Liver (tissue), 9 donors: ENCODE measurements around the gene MYRFL. TPM values are rescaled to one million over a fixed set of nuclear protein-coding genes. Genes with fewer than 3 reads are reported as not detected.

Experiments
- DNase-seq: peaks from one replicate; pipeline ENCODE4 v3.0.0-alpha.2; 2017; ENCODE audit warnings: low spot score
- H3K27ac ChIP-seq, 2 donors: one replicate each; pipeline ENCODE4 v1.7.0; 2013; ENCODE audit warnings: inconsistent platforms in 2 of 2, low read length in 2 of 2, control low read depth in 1 of 2, low read depth in 1 of 2, mild to moderate bottlenecking in 1 of 2
- H3K27me3 ChIP-seq, 4 donors: one replicate each; pipeline versions ENCODE4 v1.6.1 to v1.7.0; 2013; ENCODE audit warnings: low read length in 3 of 4, inconsistent platforms in 1 of 4, mild to moderate bottlenecking in 1 of 4, moderate library complexity in 1 of 4; ENCODE audit not compliant: control insufficient read depth in 4 of 4, insufficient read depth in 4 of 4
- H3K36me3 ChIP-seq, 4 donors: one replicate each; pipeline versions ENCODE4 v1.6.1 to v1.7.0; 2013; ENCODE audit warnings: low read length in 3 of 4, mild to moderate bottlenecking in 3 of 4, low read depth in 1 of 4, moderate library complexity in 1 of 4; ENCODE audit not compliant: control insufficient read depth in 4 of 4, insufficient read depth in 3 of 4
- H3K4me1 ChIP-seq, 4 donors: one replicate each; pipeline versions ENCODE4 v1.6.1 to v1.7.0; 2013; ENCODE audit warnings: low read length in 3 of 4, mild to moderate bottlenecking in 3 of 4, moderate library complexity in 1 of 4; ENCODE audit not compliant: control insufficient read depth in 4 of 4, insufficient read depth in 4 of 4
- H3K4me3 ChIP-seq, 3 donors: one replicate each; pipeline versions ENCODE4 v1.6.1 to v1.7.0; 2013; ENCODE audit warnings: low read length in 3 of 3, control low read depth in 1 of 3, low read depth in 1 of 3, mild to moderate bottlenecking in 1 of 3
- H3K9ac ChIP-seq, 2 donors: one replicate each; pipeline ENCODE4 v1.7.0; 2013; ENCODE audit warnings: low read length in 2 of 2, mild to moderate bottlenecking in 2 of 2, moderate library complexity in 2 of 2, control low read depth in 1 of 2, low read depth in 1 of 2
- H3K9me3 ChIP-seq, 4 donors: one replicate each; pipeline versions ENCODE4 v1.6.1 to v1.7.0; 2013; ENCODE audit warnings: low read length in 3 of 4; ENCODE audit not compliant: control insufficient read depth in 4 of 4
- EGR1 ChIP-seq, 2 donors: IDR thresholded peaks; 2 replicates each; pipeline ENCODE4 v1.6.1; 2016 to 2018; ENCODE audit warnings: antibody characterized with exemption in 2 of 2, low read depth in 2 of 2
- FOXA1 ChIP-seq: IDR thresholded peaks from 2 replicates; pipeline ENCODE4 v1.6.1; 2016; ENCODE audit warnings: antibody characterized with exemption
- FOXA2 ChIP-seq: IDR thresholded peaks from 2 replicates; pipeline ENCODE4 v1.6.1; 2016; ENCODE audit warnings: antibody characterized with exemption
- GABPA ChIP-seq, 2 donors: IDR thresholded peaks in 1 of 2; conservative IDR thresholded peaks in 1 of 2; 2 replicates each; pipeline ENCODE4 v1.6.1; 2016; ENCODE audit warnings: antibody characterized with exemption in 2 of 2, mild to moderate bottlenecking in 1 of 2, moderate library complexity in 1 of 2
- HNF4A ChIP-seq, 2 donors: conservative IDR thresholded peaks; 2 replicates each; pipeline ENCODE4 v1.6.1; 2016; ENCODE audit warnings: antibody characterized with exemption in 2 of 2, mild to moderate bottlenecking in 2 of 2
- HNF4G ChIP-seq: IDR thresholded peaks from 2 replicates; pipeline ENCODE4 v1.6.1; 2016; ENCODE audit warnings: antibody characterized with exemption
- NR2F2 ChIP-seq: IDR thresholded peaks from 2 replicates; pipeline ENCODE4 v1.6.1; 2016; ENCODE audit warnings: antibody characterized with exemption
- RAD21 ChIP-seq, 2 donors: IDR thresholded peaks; 2 replicates each; pipeline ENCODE4 v1.6.1; 2016; ENCODE audit warnings: antibody characterized with exemption in 2 of 2, mild to moderate bottlenecking in 2 of 2
- TAF1 ChIP-seq: conservative IDR thresholded peaks from 2 replicates; pipeline ENCODE4 v1.6.1; 2016; ENCODE audit warnings: antibody characterized with exemption, mild to moderate bottlenecking
- YY1 ChIP-seq: IDR thresholded peaks from 2 replicates; pipeline ENCODE4 v1.6.1; 2016; ENCODE audit warnings: antibody characterized with exemption, mild to moderate bottlenecking
- WGBS: extraction: QIAGEN DNeasy Blood & Tissue Kit; methylation state at CpG from one replicate; pipeline ENCODE4 v1.1.7; 2013; 5-methylcytosine and 5-hydroxymethylcytosine counted together
- polyA plus RNA-seq, 2 donors: library from polyadenylated mRNA; stranded (reverse) in 1 of 2; unstranded in 1 of 2; fragments of 200-250 nt in 1 of 2; fragments of >200 nt in 1 of 2; fragmentation: Nextera tagmentation in 1 of 2; extraction: Ambion mirVana in 1 of 2; gene quantifications; one replicate each; pipeline versions ENCODE4 v1.2.1 to v1.2.3, GENCODE V29; 2013 to 2015
- total RNA-seq, 2 donors: library from RNA; depleted of rRNA; stranded (reverse); fragments of >200 nt; gene quantifications; one replicate each; pipeline ENCODE4 v1.2.3, GENCODE V29; 2014
- TF ChIP-seq, protein P1 (sequence below): IDR thresholded peaks from 2 replicates; pipeline ENCODE4 v1.6.1; 2016; ENCODE audit warnings: antibody characterized with exemption, mild to moderate bottlenecking
- TF ChIP-seq, protein P2 (sequence below): IDR thresholded peaks from 2 replicates; pipeline ENCODE4 v1.6.1; 2016; ENCODE audit warnings: antibody characterized with exemption
- TF ChIP-seq, protein P3 (sequence below): fragments of 150-350 bp; IDR thresholded peaks from 2 replicates; pipeline ENCODE4 v1.5.1; 2017; ENCODE audit warnings: improper control_type of control experiment, low read depth, low read length; ENCODE audit not compliant: missing input control
- donor health status: healthy.
- donor health status: healthy.
- donor health status: healthy.
- donor health status: healthy.
- donor health status: healthy.

The MYRFL gene
- total and polyA plus RNA-seq, 4 donors, result under 0.01 to 0.19 (median 0.10) TPM

DNA sequence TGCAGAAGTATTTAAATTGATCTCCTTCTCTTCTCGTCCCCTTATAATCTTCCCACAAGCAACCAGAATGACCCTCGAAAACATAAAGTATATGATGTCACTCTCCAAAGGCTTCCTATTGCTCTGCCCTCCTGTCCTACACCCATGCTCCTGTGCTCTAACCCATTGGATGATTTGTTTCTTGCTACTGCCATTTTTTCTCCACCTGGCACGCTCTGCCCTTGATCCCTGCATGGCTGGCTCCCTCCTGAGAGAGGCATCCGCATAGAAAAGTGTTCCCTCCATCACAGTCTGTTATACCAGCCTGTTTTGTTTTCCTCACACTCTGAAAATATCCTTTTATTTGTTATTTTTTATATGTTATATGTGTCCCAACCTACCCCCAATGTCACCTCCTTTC is 19.8 kb downstream of the MYRFL start:
- H3K36me3 ChIP-seq, result no peaks in the 10 kb centered on the region
- no peak for DNase-seq
- 85% methylated on average over 4 of the region's 4 CpGs for WGBS

DNA sequence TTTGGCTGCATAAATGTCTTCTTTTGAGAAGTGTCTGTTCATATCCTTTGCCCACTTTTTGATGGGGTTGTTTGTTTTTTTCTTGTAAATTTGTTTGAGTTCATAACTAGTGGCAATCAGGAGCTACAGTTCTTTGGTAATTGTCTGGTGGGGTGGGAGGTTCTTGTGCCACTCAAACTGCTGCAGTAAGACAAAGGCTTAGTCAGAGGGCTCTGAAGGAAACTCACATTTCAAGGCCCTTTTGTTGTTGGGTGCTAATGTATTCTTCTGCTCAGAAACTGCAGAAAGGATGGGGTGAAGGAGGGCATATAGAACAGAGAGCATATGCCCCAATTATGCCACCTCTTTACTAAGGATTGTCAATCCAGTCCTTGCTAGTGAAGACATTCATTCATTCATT is 21.9 kb downstream of the MYRFL start:
- H3K9me3 ChIP-seq, result no peaks in the 10 kb centered on the region
- no peak overlapping the region for H3K4me3 ChIP-seq
- TF ChIP-seq FOXA2 (no peak), HNF4G (no peak), FOXA1 (no peak), HNF4A (conservative IDR thresholded peaks at IDR 0.05) (no peak), RAD21 (IDR thresholded peaks at IDR 0.05) (no peak), GABPA (IDR thresholded peaks at IDR 0.05 in 1 of 2, conservative IDR thresholded peaks at IDR 0.05 in 1 of 2) (no peak), TAF1 (no peak), EGR1 (IDR thresholded peaks at IDR 0.05; ENCODE audit: low read depth in 2 of 2) (no peak)
- TF ChIP-seq, protein P1, sequence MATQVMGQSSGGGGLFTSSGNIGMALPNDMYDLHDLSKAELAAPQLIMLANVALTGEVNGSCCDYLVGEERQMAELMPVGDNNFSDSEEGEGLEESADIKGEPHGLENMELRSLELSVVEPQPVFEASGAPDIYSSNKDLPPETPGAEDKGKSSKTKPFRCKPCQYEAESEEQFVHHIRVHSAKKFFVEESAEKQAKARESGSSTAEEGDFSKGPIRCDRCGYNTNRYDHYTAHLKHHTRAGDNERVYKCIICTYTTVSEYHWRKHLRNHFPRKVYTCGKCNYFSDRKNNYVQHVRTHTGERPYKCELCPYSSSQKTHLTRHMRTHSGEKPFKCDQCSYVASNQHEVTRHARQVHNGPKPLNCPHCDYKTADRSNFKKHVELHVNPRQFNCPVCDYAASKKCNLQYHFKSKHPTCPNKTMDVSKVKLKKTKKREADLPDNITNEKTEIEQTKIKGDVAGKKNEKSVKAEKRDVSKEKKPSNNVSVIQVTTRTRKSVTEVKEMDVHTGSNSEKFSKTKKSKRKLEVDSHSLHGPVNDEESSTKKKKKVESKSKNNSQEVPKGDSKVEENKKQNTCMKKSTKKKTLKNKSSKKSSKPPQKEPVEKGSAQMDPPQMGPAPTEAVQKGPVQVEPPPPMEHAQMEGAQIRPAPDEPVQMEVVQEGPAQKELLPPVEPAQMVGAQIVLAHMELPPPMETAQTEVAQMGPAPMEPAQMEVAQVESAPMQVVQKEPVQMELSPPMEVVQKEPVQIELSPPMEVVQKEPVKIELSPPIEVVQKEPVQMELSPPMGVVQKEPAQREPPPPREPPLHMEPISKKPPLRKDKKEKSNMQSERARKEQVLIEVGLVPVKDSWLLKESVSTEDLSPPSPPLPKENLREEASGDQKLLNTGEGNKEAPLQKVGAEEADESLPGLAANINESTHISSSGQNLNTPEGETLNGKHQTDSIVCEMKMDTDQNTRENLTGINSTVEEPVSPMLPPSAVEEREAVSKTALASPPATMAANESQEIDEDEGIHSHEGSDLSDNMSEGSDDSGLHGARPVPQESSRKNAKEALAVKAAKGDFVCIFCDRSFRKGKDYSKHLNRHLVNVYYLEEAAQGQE, result no peak
- TF ChIP-seq, protein P2, sequence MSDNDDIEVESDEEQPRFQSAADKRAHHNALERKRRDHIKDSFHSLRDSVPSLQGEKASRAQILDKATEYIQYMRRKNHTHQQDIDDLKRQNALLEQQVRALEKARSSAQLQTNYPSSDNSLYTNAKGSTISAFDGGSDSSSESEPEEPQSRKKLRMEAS, result no peak
- TF ChIP-seq, protein P3, sequence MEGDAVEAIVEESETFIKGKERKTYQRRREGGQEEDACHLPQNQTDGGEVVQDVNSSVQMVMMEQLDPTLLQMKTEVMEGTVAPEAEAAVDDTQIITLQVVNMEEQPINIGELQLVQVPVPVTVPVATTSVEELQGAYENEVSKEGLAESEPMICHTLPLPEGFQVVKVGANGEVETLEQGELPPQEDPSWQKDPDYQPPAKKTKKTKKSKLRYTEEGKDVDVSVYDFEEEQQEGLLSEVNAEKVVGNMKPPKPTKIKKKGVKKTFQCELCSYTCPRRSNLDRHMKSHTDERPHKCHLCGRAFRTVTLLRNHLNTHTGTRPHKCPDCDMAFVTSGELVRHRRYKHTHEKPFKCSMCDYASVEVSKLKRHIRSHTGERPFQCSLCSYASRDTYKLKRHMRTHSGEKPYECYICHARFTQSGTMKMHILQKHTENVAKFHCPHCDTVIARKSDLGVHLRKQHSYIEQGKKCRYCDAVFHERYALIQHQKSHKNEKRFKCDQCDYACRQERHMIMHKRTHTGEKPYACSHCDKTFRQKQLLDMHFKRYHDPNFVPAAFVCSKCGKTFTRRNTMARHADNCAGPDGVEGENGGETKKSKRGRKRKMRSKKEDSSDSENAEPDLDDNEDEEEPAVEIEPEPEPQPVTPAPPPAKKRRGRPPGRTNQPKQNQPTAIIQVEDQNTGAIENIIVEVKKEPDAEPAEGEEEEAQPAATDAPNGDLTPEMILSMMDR, result no peak
- no peaks in the 10 kb centered on the region for H3K36me3 ChIP-seq
- H3K27me3 ChIP-seq, result no peaks in the 10 kb centered on the region
- H3K4me1 ChIP-seq, result no peaks in the 10 kb centered on the region
- no peak for DNase-seq
- H3K27ac ChIP-seq, result no peak overlapping the region
- no peak overlapping the region for H3K9ac ChIP-seq

More for the DNA sequence above, 19.8 kb downstream of the MYRFL start:
- no peak overlapping the region for H3K27ac ChIP-seq
- H3K27me3 ChIP-seq, result no peaks in the 10 kb centered on the region
- H3K4me3 ChIP-seq, result no peak overlapping the region
- TF ChIP-seq FOXA1 (no peak), YY1 (no peak), TAF1 (no peak), RAD21 (IDR thresholded peaks at IDR 0.05) (no peak), FOXA2 (no peak), HNF4G (no peak), HNF4A (conservative IDR thresholded peaks at IDR 0.05) (no peak), NR2F2 (no peak)
- TF ChIP-seq, protein P1, result no peak
- H3K4me1 ChIP-seq, result peaks cover 0 to 11% (median 4%) of the 10 kb centered on the region in 4 donors
- no peaks in the 10 kb centered on the region for H3K9me3 ChIP-seq
- no peak overlapping the region for H3K9ac ChIP-seq
